Type B pancreatic cell (in vitro differentiated cells): ENCODE data around the gene CTNNB1. TPM values are rescaled to one million over a fixed set of nuclear protein-coding genes. Genes with fewer than 3 reads are reported as not detected.

Source experiments
- DNase-seq: peaks from one replicate; pipeline ENCODE4 v3.0.0; 2021; ENCODE audit warnings: mixed read lengths; ENCODE audit not compliant: unreplicated experiment; ENCODE audit errors: extremely low spot score
- H3K27ac Mint-ChIP-seq: 2 replicates; pipeline ENCODE4 v1.8.0; 2021; ENCODE audit warnings: mild to moderate bottlenecking, mixed read lengths
- H3K27me3 Mint-ChIP-seq: 2 replicates; pipeline ENCODE4 v1.8.0; 2021; ENCODE audit warnings: mixed read lengths
- H3K36me3 Mint-ChIP-seq: 2 replicates; pipeline ENCODE4 v1.8.0; 2021; ENCODE audit warnings: mixed read lengths
- H3K4me1 Mint-ChIP-seq: one replicate; pipeline ENCODE4 v1.8.0; 2021; ENCODE audit warnings: mixed read lengths; ENCODE audit not compliant: unreplicated experiment
- H3K4me3 Mint-ChIP-seq: 2 replicates; pipeline ENCODE4 v1.8.0; 2021; ENCODE audit warnings: mild to moderate bottlenecking, mixed read lengths
- H3K9me3 Mint-ChIP-seq: 2 replicates; pipeline ENCODE4 v1.8.0; 2021; ENCODE audit warnings: mixed read lengths
- CTCF ChIP-seq: fragments of 200-600 bp; sonication (generic); conservative IDR thresholded peaks from 2 replicates; pipeline ENCODE4 v1.5.0; 2021; ENCODE audit warnings: antibody characterized with exemption, mild to moderate bottlenecking
- total RNA-seq: library from RNA; stranded (reverse); gene quantifications from 2 replicates; pipeline ENCODE4 v1.2.1, GENCODE V29; 2021; ENCODE audit warnings: low replicate concordance

The CTNNB1 gene
- total RNA-seq, 1 donor from 2014 or later, result 471 TPM

- no peaks in the 10 kb centered on the region for H3K36me3 Mint-ChIP-seq
- no peak for TF ChIP-seq CTCF
- no peak for DNase-seq
- no peaks in the 10 kb centered on the region for H3K9me3 Mint-ChIP-seq
- H3K27me3 Mint-ChIP-seq, result peaks cover 3% of the 10 kb centered on the region
- H3K4me3 Mint-ChIP-seq, result no peak overlapping the region
- no peaks in the 10 kb centered on the region for H3K4me1 Mint-ChIP-seq
- no peak overlapping the region for H3K27ac Mint-ChIP-seq
Measured at GRCh38 chr3:41192885-41193284, 6.4 kb upstream of the CTNNB1 start.

- Mint-ChIP-seq H3K4me1 (no peaks in the 10 kb centered on the region), H3K27me3 (peaks cover 3% of the 10 kb centered on the region), H3K9me3 (no peaks in the 10 kb centered on the region), H3K36me3 (no peaks in the 10 kb centered on the region), H3K4me3 (no peak overlapping the region), H3K27ac (no peak overlapping the region)
- TF ChIP-seq CTCF, result no peak
- DNase-seq, result no peak
Measured at GRCh38 chr3:41193794-41194539, 5.3 kb upstream of the CTNNB1 start.

- H3K9me3 Mint-ChIP-seq, result no peaks in the 10 kb centered on the region
- H3K4me3 Mint-ChIP-seq, result no peak overlapping the region
- no peaks in the 10 kb centered on the region for H3K36me3 Mint-ChIP-seq
- no peaks in the 10 kb centered on the region for H3K4me1 Mint-ChIP-seq
- no peak for DNase-seq
- peaks cover 3% of the 10 kb centered on the region for H3K27me3 Mint-ChIP-seq
- no peak overlapping the region for H3K27ac Mint-ChIP-seq
- TF ChIP-seq CTCF, result no peak
Measured at GRCh38 chr3:41194701-41195100, 4.6 kb upstream of the CTNNB1 start.

- no peak for TF ChIP-seq CTCF
- H3K27ac Mint-ChIP-seq, result no peak overlapping the region
- peaks cover 4% of the 10 kb centered on the region for H3K36me3 Mint-ChIP-seq
- no peaks in the 10 kb centered on the region for H3K4me1 Mint-ChIP-seq
- DNase-seq, result no peak
- no peaks in the 10 kb centered on the region for H3K9me3 Mint-ChIP-seq
- peak overlapping the region; percentile 8 for H3K4me3 Mint-ChIP-seq
- H3K27me3 Mint-ChIP-seq, result peaks cover under 1% of the 10 kb centered on the region
Measured at GRCh38 chr3:41195946-41196345, 3.4 kb upstream of the CTNNB1 start.

GRCh38 chr3:41196499-41197410, 2.5 kb upstream of the CTNNB1 start:
- Mint-ChIP-seq H3K9me3 (no peaks in the 10 kb centered on the region), H3K4me3 (peak overlapping the region; percentile 8), H3K36me3 (peaks cover 4% of the 10 kb centered on the region), H3K4me1 (peaks cover 5% of the 10 kb centered on the region), H3K27ac (no peak overlapping the region), H3K27me3 (no peaks in the 10 kb centered on the region)
- DNase-seq, result no peak
- TF ChIP-seq CTCF, result no peak
